SK-N-SH treated with all-trans-retinoic acid at 6 μM for 48 hours (cell line): ENCODE data around the gene MIGA1.

ENCODE experiments used
- ATAC-seq: fragments of 200-7000 bp; cut with Tn5 transposase; 3 replicates; pipeline ENCODE4 v1.9.1; 2020; ENCODE audit warnings: mild to moderate bottlenecking, moderate library complexity
- ARNTL ChIP-seq: fragments of 450-650 bp; formaldehyde crosslinking; IDR thresholded peaks from 2 replicates; pipeline ENCODE4 v1.5.0; 2020; ENCODE audit warnings: low read depth, mild to moderate bottlenecking, moderate library complexity, borderline replicate concordance
- CREB5 ChIP-seq: fragments of 250-450 bp; sonication (Bioruptor Pico); IDR thresholded peaks from 2 replicates; pipeline ENCODE4 v1.5.1; 2020; ENCODE audit warnings: low read depth, mild to moderate bottlenecking, moderate library complexity
- CSRNP3 ChIP-seq: fragments of 250-450 bp; sonication (Bioruptor Pico); IDR thresholded peaks from 2 replicates; pipeline ENCODE4 v1.5.1; 2021; ENCODE audit warnings: mild to moderate bottlenecking, moderate library complexity
- GLIS3 ChIP-seq: fragments of 250-450 bp; sonication (Bioruptor Pico); IDR thresholded peaks from 2 replicates; pipeline ENCODE4 v1.5.0; 2020; ENCODE audit warnings: mild to moderate bottlenecking, moderate library complexity
- ISL1 ChIP-seq: fragments of 250-450 bp; sonication (Bioruptor Pico); IDR thresholded peaks from 2 replicates; pipeline ENCODE4 v2.1.2; 2022; ENCODE audit warnings: mild to moderate bottlenecking, moderate library complexity
- OSR1 ChIP-seq: fragments of 250-450 bp; sonication (Bioruptor Pico); IDR thresholded peaks from 2 replicates; pipeline ENCODE4 v1.8.0; 2022; ENCODE audit warnings: moderate library complexity, mild to moderate bottlenecking, inconsistent platforms
- PATZ1 ChIP-seq: fragments of 250-450 bp; sonication (Bioruptor Pico); IDR thresholded peaks from 2 replicates; pipeline ENCODE4 v1.8.0; 2020; ENCODE audit warnings: mild to moderate bottlenecking, moderate library complexity, borderline replicate concordance
- POU6F1 ChIP-seq: fragments of 250-450 bp; sonication (Bioruptor Pico); IDR thresholded peaks from 2 replicates; pipeline ENCODE4 v1.8.0; 2021; ENCODE audit warnings: low read depth, mild to moderate bottlenecking, moderate library complexity, borderline replicate concordance
- PPARA ChIP-seq: fragments of 250-450 bp; sonication (Bioruptor Pico); IDR thresholded peaks from 2 replicates; pipeline ENCODE4 v1.5.0; 2020; ENCODE audit warnings: mild to moderate bottlenecking, borderline replicate concordance
- RARB ChIP-seq: fragments of 250-450 bp; sonication (Bioruptor Pico); IDR thresholded peaks from 2 replicates; pipeline ENCODE4 v1.8.0; 2021; ENCODE audit warnings: mild to moderate bottlenecking, moderate library complexity
- SNAI2 ChIP-seq: fragments of 250-450 bp; sonication (Bioruptor Pico); IDR thresholded peaks from 2 replicates; pipeline ENCODE4 v1.5.0; 2020; ENCODE audit warnings: mild to moderate bottlenecking, moderate library complexity
- TCF4 ChIP-seq: fragments of 250-450 bp; sonication (Bioruptor Pico); IDR thresholded peaks from 2 replicates; pipeline ENCODE4 v1.8.0; 2021; ENCODE audit warnings: mild to moderate bottlenecking, moderate library complexity, borderline replicate concordance
- TOX ChIP-seq: fragments of 250-450 bp; sonication (Bioruptor Pico); IDR thresholded peaks from 2 replicates; pipeline ENCODE4 v1.8.0; 2021; ENCODE audit warnings: mild to moderate bottlenecking, moderate library complexity, borderline replicate concordance
- TSHZ2 ChIP-seq: fragments of 250-450 bp; sonication (Bioruptor Pico); IDR thresholded peaks from 2 replicates; pipeline ENCODE4 v1.5.0; 2020; ENCODE audit warnings: mild to moderate bottlenecking, moderate library complexity
- ZC3H10 ChIP-seq: fragments of 250-450 bp; sonication (Bioruptor Pico); IDR thresholded peaks from 2 replicates; pipeline ENCODE4 v1.5.1; 2021; ENCODE audit warnings: mild to moderate bottlenecking, moderate library complexity
- ZFP3 ChIP-seq: fragments of 250-450 bp; sonication (Bioruptor Pico); IDR thresholded peaks from 2 replicates; pipeline ENCODE4 v1.5.0; 2020; ENCODE audit warnings: mild to moderate bottlenecking, moderate library complexity
- ZNF565 ChIP-seq: fragments of 450-650 bp; formaldehyde crosslinking; conservative IDR thresholded peaks from 2 replicates; pipeline ENCODE4 v1.5.0; 2020; ENCODE audit warnings: low read depth, mild to moderate bottlenecking, moderate library complexity
- ZNF70 ChIP-seq: fragments of 450-650 bp; formaldehyde crosslinking; IDR thresholded peaks from 2 replicates; pipeline ENCODE4 v1.5.0; 2020; ENCODE audit warnings: mild to moderate bottlenecking, moderate library complexity

Gene MIGA1

GRCh38 chr1:77830946-77831345 is 51.5 kb downstream of the MIGA1 start:
- ATAC-seq: no peak

GRCh38 chr1:77831566-77831965 is 52.1 kb downstream of the MIGA1 start:
- TF ChIP-seq PPARA (CRISPR knock-in tag) (no peak), SNAI2 (CRISPR knock-in tag) (no peak), ZC3H10 (no peak), TOX (CRISPR knock-in tag) (no peak), ZNF70 (CRISPR knock-in tag) (no peak), TSHZ2 (no peak), CREB5 (CRISPR knock-in tag) (no peak), CSRNP3 (CRISPR knock-in tag) (no peak), POU6F1 (CRISPR knock-in tag) (no peak), GLIS3 (CRISPR knock-in tag) (no peak), ZNF565 (CRISPR knock-in tag) (no peak), OSR1 (CRISPR knock-in tag) (no peak)
- ATAC-seq: no peak

More at GRCh38 chr1:77830946-77831345, 51.5 kb downstream of the MIGA1 start:
- TF ChIP-seq ISL1 (CRISPR knock-in tag) (0 out of 2 replicates have a peak, but pooled peaks have one; percentile 11), OSR1 (CRISPR knock-in tag) (no peak), TCF4 (no peak), PATZ1 (CRISPR knock-in tag) (no peak), ZNF70 (CRISPR knock-in tag) (peak; percentile 24; the same call in 1 of the 2 replicates), ZFP3 (CRISPR knock-in tag) (no peak)

- ATAC-seq: peak; percentile 67
Measured at GRCh38 chr1:77831976-77832711, 52.7 kb downstream of the MIGA1 start.

More at GRCh38 chr1:77831976-77832711, 52.7 kb downstream of the MIGA1 start:
- TF ChIP-seq RARB (no peak), ISL1 (CRISPR knock-in tag) (peak; percentile 93), ARNTL (no peak), CREB5 (CRISPR knock-in tag) (peak; percentile 71; the same call in 1 of the 2 replicates), PPARA (CRISPR knock-in tag) (no peak)
